ENCODE data around the gene MSGN1. TPM values are rescaled to one million over a fixed set of nuclear protein-coding genes. Genes with fewer than 3 reads are reported as not detected.

Gene MSGN1
- total RNA-seq, 1 donor from 2014 or later, result not detected

DNA sequence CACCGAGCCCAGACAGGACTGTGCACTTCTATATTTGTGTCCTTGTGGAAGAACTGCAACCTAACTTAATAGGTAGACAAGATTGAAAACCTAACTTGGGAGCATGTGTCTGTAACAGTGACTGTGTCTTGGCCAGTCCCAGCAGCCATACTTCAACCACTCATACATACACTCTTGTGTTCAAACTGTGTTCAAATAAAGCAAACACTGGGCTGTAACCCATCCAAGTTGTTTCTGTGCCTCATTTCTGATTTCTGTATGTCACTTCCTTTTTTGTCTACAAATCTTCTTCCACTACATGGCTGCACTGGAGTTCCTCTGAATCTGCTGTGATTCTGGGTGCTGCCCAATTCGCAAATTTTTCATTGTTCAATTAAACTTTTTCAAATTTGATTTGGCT is 31.0 kb downstream of the MSGN1 start:
- no peak for DNase-seq (ENCODE audit: low read depth in 2 of 2)

DNA sequence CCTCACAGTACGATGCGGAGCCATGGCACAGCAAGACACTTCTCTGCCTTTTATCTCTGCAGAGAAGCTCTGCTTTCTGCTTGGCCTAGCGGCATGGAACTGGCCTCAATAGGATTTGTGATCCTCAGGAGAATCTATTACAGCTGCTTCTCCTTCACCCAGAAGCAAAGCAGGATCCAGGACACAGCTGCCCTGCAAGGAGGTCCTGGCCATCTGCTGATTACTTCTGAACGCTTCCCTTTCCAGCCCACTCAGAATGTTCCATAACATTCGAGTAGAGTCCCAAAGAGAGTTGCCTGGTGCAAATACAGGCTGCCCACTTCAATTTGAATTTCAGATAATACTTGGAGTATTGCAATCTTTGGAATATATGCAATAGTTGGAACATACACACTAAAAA is 33.0 kb downstream of the MSGN1 start:
- no peak for DNase-seq (ENCODE audit: low read depth in 2 of 2)

DNA sequence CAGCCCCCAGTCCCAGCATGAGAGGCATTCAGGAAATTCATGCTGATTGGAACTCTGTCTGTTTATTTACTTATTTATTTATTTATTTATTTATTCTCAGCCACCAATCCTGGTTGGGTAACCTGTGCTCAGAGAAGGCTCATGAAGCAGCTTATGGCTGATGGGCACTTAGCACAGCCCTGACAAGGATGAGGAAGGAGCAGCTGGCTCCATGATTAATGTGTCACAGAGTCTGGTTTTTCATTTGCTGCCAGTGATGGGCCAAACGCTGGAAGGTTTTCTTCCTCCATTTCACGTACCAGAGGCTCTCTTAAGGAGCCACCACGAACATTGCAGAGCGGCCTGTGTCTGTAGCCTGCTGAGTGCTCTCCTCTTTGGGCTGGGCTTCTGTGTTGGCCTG is 33.9 kb downstream of the MSGN1 start:
- DNase-seq (ENCODE audit: low read depth in 2 of 2), result no peak

DNA sequence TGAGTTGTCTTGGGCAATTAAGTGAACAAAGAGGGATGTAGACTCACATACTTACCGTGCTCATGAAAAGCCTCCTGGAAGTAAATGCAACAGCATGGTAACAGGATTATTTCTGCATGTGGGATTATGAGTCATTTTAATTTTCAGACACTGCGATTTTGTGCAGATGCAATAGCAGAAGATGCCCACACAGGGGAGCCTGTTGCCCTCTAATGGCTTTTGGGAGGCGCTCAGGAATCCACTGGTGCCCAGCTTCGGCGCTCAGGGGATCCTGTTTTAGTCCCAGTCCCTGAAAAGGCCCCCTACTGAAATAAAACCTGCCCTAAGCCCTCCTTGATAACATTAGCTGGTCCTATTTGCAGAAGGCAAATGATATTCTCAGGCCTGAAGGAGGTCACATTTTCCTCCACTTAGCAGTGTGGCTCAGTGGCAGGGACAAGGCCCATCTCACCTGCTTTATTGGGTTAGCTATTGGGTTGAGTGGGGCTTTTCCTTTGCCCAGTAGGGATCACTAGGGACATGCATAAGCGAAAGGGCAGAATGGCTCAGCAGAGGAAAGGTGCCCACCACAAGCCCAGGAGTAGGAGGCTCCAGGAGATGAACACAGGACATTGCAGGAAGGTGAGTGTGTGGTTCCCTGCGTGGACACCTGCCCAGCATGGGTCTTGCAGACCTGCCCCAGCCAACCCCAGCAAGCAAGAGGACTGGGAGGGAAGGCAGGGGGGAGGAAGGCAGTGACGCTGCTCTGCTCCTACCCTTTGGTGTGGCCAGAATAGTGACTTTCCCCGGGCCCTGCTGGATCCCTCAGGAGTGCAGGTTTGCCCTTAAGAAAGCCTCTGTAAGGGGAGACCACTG is 35.7 kb downstream of the MSGN1 start:
- peak; percentile 16 to 53 for DNase-seq (ENCODE audit: low read depth in 2 of 2)

DNA sequence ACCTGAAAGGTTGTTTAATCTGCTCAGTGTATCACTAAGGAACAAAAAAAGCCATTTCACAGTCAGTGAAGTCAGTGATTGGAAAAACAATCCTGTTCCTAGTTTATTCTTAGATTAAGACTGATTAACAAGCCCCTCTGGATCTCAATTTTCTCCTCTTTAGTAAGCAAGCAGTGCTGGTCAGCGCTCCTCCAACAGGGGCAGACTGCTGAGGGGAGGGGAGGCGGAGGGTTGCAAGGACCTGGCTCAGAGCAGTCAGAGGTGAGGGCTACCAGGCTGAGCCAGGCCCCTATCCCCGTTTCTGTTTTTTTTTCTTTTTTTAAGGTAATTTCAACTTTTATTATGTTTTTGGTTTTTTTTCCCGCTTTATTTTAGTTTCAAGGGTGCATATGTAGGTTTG is 37.5 kb downstream of the MSGN1 start:
- no peak for DNase-seq (ENCODE audit: low read depth in 2 of 2)

DNA sequence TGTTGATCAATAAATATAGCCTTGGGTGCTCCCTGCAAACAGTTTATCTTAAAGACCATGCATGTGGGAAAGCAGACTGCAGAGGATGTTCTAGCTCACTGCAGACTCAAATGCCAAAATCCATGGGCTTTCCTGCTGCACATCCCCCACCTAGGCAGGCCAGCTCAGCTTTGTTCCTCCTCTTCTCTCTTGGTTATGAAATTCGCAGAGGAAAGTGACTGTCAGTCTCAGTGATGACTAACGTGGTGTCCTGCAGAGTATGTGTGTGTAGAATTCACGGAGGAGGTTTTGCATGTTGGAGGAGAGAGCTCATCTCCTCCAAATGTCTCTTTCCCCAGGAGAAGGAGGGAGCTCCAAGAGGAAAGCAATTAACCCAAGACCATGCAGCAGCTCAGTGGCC is 40.8 kb downstream of the MSGN1 start:
- no peak for DNase-seq (ENCODE audit: low read depth in 2 of 2)

DNA sequence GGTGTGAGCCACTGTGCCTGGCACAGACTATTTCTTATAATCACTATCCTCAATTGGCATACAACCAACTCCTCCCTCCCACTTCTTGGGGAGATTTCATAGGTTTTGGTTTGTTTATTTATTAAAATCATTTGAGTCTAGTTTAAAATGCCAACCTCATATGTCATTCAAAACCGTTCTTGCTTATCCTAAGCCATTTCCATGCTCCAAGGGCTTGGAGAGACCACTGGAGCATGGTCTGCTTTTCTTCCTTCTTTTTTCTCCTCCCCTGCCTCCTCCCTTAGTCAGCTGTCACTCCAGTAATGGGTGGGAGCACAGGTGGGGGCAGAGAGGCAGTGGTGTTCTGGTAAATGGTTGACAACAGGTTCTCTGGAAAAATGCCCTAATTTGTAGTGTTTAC is 41.8 kb downstream of the MSGN1 start:
- no peak for DNase-seq (ENCODE audit: low read depth in 2 of 2)

DNA sequence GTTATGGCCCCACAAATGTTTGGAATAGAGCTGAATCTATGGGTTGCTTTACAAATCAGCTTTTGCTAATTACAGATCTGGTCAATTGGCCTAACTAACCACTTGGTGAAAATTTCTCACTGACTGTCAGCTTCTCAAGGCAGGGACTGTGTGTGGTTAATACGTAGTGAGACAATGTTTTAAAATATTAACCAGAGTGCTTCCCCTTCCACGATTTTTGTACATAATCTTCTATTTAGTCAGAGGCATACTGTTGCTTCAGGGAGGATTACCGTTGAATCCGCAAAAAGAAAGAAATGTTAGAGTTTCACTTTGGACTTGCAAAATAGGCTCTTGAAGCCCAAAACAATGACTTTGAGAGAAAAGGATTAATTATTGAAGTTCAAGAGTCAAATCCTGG is 47.3 kb downstream of the MSGN1 start:
- no peak for DNase-seq (ENCODE audit: low read depth in 2 of 2)

DNA sequence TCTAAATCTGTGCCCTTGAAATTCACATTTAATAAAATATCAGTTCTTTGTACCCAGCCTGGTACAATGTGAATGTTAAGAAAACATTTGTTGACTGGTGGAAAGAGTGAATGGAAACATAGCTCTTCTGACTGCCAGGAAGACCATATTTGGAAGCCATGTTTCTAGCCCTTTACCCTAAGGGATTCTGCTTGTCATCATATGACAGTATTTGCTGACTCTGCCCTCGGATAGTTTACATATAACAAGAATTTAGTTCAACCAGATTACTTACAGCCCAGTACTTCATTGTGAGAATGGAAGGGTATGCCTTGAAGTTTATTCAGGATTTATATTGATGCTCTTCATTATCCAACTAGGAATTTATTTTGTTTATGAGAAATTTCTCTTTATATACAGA is 48.4 kb downstream of the MSGN1 start:
- no peak for DNase-seq (ENCODE audit: low read depth in 2 of 2)

DNA sequence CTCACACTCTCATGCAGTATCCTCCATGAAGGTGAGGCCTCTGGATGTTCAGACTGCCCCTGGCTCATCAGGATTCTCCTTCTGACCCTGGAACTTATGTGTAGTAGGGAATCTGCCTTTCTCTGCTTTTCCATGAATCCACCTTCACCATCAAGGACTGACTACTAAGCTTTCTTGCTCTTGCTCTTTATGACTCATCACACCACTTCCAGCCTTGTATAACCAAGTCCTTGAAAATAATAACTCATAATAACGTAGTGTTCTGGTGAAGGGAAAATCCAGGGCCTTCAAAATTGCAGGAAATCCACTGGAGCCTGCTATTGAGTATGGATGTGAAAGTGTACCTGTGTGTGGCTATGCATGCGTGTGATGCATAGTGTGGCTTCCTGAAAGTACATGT is 50.9 kb downstream of the MSGN1 start:
- no peak for DNase-seq (ENCODE audit: low read depth in 2 of 2)

Other genes with a start within 250 kb of the MSGN1 start
- 13.1 and 14.0 TPM in 2 replicates for gene SMC6, start 62.6 kb upstream of the MSGN1 start, total RNA-seq
- gene GEN1, start 62.3 kb upstream of the MSGN1 start, total RNA-seq, result 4.9 and 5.6 TPM in 2 replicates
- 0.25 and 0.39 TPM in 2 replicates for gene KCNS3, start 62.2 kb downstream of the MSGN1 start, total RNA-seq